Measurements from ENCODE around the gene KRTAP10-1.

DNA sequence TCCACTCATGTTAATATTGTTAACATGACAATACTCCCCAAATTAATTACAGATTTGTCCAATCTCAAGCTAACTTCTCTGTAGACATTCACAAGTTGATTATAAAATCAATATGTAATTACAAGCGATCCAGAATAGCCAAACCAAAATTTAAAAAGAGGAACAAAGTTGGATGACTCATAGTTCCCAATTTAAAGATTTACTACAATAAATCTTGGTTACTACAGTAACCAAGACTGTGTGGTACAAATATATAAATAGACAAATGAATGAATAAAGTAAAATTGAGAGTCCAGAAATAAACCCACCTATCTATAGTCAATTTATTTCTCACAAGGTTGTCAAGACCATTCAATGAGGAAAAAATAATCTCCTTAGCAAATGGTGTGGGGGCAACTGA, 26.4 kb upstream of the KRTAP10-1 start:
- no peak for TF ChIP-seq POLR2AphosphoS5 (IDR thresholded peaks at IDR 0.05; ENCODE audit: borderline replicate concordance, low read depth, low read length)
- no peak for TF ChIP-seq EZH2 (IDR thresholded peaks at IDR 0.05)
